DMS53 treated with DMSO at 0.1 percent for 48 hours (cell line): ENCODE data around the gene RNF181.
"Not testable (repeated sequence)": the region's sequence is repeated elsewhere in the genome, so short reads cannot be mapped to it uniquely, and the experiment has no call there.

Source experiments
- DNase-seq: peaks from one replicate; lab custom pipeline; 2025; ENCODE audit not compliant: unreplicated experiment; lab: John Stamatoyannopoulos, UW

The RNF181 gene

GRCh38 chr2:85594715-85595300 lies 737 bp upstream of the RNF181 start:
- no peak for DNase-seq

DNA sequence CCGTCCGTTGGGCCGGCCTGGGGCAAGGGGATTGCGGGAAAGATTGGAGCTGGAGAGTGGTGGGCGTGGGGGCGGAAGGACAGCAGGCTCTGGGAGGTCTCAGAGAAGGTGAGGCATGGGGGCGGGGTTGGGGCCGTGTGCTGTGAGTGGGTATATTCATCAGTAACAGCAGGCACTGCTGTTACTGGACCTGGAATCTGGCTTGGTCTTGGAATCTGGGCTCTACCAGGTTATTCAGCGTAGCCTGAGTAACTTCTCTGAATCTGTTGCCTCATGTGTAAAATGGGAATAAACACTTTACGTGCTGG lies 435 bp downstream of the RNF181 start:
- no peak for DNase-seq

GRCh38 chr2:85596486-85597143 lies 1.1 kb downstream of the RNF181 start:
- DNase-seq, result no peak

- DNase-seq, result no peak
Observed at GRCh38 chr2:85597241-85597640, 1.7 kb downstream of the RNF181 start.

DNA sequence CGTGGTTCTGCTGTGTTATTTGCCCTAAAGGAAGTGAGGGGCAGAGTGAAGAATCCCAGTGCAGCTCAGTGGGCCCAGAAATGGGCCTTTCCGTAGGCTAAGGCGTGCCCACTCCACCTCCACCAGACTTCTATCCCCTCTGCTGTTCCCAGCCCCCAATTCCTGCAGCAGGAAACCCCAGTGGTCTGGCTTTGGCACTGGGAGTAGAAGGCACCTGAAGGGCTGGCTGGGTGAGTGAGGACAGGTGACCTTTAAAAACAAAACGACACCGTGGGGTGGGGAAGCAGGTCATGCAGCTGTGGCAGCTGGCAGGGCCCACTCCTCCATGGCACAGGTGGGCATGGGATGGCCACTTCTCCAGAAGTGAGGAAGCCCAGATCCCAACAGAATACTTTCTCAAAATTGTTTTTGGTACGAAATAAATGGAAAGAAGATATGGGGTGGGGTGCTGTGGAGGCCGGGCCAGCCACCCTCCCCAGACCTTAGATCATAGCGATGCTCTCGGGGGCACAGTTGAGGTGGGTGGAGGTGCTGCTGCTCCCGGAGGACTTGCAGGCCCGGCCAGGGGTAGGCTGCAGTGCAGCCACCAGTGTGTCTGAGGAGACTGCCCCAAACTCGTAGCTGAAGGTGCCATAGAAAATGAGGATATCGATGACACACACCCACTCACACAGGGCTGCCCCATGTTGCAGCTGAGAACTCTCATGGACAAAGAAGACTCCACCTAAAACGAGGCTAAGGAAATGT lies 3.2 kb downstream of the RNF181 start:
- no peak for DNase-seq

GRCh38 chr2:85599468-85600234 lies 4.1 kb downstream of the RNF181 start:
- DNase-seq, result no peak

DNA sequence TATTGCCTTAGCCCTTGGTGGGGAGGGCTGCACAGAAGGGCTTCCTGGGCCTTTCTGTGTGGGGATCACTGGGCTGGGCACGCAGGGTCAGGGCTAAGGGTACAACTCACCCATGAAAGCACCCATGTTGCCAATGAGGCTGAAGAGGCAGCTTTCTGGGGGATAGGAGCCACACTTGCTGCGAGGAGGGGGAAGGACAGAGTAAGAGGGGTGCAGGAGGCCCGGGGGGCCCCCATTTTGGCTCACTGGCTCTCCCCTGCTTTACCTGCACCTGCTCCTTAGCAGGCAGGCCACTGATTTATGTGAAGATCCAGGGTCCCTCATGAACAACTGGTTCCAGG lies 4.7 kb downstream of the RNF181 start:
- no peak for DNase-seq

DNA sequence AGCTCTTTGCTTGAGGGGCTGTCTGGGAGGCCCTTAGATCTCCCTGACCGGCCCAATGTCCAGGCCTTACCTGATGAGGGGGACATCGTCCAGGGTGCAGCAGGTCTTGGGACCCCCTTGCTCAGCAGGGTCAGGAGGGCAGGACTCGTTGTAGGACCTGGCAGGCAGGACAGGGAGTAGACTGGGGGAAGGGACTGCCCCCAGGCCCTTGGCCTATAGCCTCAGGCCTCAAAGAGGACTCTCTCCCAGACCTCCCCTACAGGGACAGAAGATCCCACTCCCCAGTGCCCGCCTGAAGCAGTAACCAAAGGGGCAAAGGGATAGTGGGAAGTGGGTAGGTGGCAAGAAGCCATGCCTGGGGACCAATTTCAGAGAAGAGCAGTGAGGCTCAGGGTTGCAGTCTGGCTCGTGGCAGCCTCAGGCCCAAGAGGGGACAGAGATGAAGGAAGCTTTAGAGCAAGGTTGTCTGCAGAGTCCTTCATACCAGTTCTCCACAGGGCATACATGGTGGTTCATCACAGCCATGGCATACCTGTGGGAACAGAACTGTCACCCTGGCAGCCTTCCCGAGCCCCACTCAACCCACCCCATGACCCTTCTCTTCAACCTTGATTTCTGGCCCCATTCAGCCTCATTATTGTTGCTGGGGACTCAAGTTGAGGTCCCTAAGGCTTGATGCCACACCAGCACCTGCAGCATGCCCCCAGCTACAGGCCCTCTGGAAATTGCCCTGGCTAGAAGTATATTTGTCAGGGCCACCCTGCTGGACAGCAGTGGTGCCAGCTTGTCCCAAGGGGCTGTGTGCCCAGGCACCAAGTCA lies 5.6 kb downstream of the RNF181 start:
- DNase-seq, result no peak

- DNase-seq, result no peak
Observed at GRCh38 chr2:85601771-85602475, 6.4 kb downstream of the RNF181 start.

GRCh38 chr2:85602476-85603234 lies 7.1 kb downstream of the RNF181 start, which contains the start of gene TMEM150A:
Gene TMEM150A, minus strand, starts transcription at chr2:85602698. Its CDS starts 750 bp downstream, at chr2:85601948.
- DNase-seq, result peak; percentile 88

GRCh38 chr2:85604133-85604444 lies 8.5 kb downstream of the RNF181 start:
- not testable (repeated sequence) for DNase-seq

- DNase-seq, result no peak
Observed at GRCh38 chr2:85604568-85605339, 9.2 kb downstream of the RNF181 start.

DNA sequence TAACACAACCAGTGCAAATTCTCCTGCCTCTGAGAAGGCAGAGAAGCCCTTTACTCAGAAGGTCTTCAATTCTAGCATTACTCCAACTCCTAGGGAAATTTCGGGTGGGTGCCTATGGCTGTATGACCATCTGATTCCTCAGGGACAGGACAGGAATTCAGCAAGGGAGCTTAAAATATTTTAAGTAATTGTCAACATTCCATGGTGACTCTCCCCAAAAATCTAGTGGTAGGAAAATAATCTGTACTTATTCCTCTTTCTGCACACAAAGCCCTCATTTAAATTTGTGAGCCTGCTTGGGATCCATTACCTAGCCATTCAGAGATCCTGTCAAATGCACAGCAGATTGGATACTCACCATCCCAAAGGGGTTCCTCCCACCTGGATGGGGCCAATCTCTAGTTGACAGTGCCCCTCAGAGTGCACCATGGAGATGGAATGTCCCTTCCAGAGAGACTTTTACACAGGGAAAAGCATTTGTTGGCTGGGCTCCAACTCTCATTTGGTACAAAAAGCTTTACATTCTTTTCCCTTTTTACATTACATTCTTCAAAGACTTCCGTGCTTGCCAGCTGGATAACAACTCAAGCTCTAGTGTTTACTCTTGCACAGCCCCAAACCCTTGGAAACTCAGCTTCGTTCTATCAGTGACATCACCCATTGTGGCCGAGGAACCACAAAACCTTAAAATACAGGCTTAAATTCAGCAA lies 10.0 kb downstream of the RNF181 start:
- DNase-seq, result no peak

DNA sequence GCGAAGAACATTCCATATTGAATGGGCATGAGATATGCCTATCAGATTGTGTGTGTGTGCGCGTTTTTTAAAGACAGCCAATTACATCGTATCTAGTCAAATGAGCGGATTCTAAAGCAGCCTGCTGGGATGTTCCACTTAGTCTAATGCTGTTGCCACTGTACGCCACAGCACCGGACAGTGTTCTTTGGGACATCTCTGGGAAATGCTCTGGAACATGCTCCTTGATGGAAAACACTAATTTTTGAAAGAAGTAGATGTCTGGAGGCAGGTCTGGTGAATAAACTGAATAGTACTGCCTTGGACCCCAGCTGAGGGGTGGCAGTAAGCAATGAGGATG lies 10.5 kb downstream of the RNF181 start:
- DNase-seq, result no peak

DNA sequence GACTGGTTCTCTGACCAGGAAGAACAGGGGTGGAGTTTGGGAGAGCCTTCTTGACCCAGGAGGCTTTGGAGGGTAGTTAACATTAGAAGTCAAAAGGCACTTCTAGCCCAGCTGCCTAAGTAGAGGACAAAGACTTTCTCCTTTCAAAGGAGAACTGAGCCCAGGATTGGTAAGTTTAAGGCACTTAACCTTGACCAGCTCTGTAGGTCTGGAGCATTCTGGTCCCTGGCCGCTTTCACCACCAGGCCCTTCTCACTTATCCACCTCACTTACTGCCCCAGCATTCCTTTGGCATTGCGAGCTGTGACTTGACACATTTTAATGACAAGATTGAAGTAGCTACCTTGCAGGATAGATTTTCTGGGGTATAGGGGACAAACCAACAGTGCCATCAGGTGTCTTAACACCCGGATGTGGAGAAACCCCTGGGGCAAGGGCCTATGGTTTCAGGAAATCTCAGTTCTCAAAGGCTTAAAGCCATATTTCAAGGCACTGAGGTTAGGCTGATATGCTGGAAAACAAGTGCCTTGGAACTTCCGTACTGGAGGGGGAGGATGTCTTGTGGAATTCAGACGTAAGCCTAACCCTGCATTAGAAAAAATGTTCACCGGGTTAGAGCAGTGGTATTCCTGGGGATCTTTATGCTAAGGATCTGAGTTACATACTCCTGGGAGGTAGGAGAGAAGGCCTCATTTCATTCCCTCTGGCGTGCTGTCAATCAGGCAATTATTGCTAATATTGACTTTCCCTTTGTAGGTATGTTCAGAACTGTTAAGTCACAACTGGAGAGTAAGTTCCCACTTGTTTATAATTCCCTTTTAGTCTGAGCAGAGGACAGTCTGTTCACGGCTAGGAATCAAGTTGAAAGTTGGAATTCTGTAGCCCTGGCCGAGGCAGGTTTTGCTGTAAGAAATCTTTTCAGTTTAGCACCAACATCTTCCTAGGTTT lies 12.0 kb downstream of the RNF181 start:
- no peak for DNase-seq

GRCh38 chr2:85611217-85611704 lies 15.7 kb downstream of the RNF181 start:
- peak; percentile 47 for DNase-seq
